HG03025 (cell line): ENCODE data around the gene CACNG7.
"Not testable (repeated sequence)": the region's sequence is repeated elsewhere in the genome, so short reads cannot be mapped to it uniquely, and the experiment has no call there.

Source experiments
- ATAC-seq: cut with Tn5 transposase; IDR thresholded peaks from one replicate; pipeline ENCODE4 v1.9.1; 2021; ENCODE audit warnings: mild to moderate bottlenecking, moderate library complexity; ENCODE audit not compliant: unreplicated experiment, low FRiP score

The CACNG7 gene

GRCh38 chr19:53948611-53949010 is 39.5 kb downstream of the CACNG7 start:
- ATAC-seq = not testable (repeated sequence)

DNA sequence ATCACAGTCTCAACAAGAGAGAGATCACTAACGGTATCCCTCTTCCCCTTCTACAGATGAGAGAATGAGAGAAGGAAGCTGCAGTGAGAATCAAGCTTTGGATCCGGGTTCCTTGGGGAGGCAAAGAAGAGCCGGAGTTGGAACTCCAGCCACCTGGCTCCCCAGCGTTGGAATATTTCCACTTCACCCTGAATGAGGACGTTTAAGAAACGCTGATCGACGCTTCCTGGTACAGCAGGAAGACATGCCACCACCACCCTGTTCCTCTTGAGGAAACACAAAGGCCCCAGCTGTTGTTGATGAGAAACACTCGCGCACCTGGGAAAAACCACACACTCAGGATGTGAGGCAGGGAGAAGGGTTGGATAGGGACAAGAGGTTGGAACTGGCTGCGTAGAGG is 42.4 kb downstream of the CACNG7 start:
- ATAC-seq = no peak

DNA sequence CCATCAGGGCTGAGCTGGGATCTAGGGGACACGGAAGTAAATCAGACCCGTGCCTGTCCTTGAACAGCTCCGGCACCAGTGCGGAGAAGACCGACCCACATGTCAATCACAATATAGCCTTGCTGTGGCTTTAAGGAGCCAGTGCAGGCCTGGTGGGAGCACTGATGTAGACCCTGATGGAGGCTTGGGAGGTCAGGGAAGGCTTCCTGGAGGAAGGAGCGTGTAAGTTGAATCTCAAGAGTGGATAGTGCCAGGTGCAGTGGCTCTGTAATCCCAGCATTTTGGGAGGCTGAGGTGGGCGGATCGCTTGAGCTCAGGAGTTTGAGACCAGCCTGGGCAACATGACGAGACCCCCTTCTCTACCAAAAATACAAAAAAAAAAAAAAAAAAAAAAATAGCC is 42.9 kb downstream of the CACNG7 start:
- ATAC-seq = no peak

GRCh38 chr19:53953383-53953782 is 44.3 kb downstream of the CACNG7 start:
- no peak for ATAC-seq

- ATAC-seq = no peak
These were observed 48.5 kb downstream of the CACNG7 start for GRCh38 chr19:53957448-53958167.

DNA sequence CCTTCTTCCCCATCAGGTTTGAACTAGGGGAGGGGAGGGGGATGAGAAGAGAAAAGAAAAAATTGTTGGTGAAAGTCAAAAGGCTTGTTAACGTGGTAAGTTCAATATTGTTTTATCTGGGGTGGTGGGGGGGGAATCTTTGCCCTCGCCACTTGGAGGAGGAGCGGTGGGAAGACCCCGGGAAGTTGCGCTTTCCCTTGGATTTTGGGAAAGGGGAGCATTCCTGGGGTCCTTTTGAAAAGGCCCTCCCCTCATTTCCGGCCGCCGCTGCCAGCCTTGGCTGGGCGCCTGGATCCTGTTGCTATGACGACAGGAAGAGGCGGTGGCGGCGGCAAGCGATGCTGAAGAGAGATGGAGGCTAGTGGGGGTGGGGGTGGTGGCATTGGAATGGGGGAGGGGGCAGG is 49.1 kb downstream of the CACNG7 start:
- ATAC-seq = no peak

DNA sequence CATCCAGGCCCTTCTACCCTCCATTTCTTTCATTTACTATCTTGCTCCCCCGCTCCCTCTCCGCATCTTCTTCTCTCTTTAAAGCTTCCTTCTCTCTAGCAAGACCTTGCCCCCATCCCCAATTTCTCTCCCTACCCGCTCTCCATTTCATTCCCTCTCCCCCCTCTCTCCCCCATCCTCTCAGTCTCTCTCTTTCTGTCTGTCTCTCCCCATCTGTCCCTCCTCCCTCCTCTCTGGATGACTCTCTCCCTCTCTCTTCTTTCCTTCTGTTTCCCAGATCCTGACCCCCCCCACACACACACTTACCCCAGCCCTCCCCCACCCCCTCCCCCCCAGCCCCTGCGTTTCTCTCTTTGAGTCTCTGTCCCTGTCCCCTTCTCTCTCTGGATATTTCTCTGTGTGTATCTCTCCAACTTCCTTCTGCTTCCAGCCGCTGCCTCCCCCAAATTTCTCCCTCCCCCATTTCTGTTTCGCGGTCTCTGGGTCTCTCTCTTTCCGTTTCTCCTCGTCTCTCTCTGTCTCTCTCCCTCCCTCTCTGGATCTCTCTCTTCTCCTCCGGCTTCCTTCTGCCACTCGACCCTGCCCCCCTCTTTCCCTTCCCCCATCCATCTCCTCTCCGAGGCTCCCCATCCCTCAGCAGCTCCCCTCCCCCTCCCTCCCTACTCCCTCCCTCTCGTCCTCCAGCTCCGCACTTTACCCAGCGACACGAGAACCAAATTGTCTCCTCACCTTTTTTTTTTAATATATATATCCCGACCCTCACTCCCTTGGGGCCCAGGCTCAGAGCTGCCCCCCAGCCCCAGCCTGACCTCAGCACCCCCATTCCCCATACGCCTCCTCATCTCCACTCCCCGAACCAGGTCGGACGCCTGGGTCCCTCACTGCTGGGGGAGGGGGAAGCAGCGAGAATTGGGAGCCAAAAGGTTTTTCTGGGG is 50.0 kb downstream of the CACNG7 start:
- ATAC-seq = no peak

DNA sequence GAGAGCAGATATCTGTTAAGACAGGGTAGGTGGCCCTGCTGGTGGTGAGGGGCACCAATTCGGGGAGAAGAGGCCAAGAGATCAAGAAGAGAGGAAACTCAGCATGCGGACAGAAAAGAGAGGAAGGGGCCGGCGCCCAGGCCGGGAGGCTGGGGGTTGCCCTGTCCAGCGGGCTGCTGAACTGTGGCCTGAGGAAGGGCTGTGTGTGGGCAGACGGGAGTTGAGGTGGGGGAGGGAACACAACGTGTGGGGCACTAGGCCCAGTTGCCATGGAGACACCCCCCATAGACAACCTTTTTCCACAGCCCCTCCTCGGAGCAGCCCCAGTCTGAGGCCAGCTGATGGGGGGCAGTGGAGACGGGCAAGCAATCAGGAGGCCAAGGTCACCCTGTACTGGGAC is 51.1 kb downstream of the CACNG7 start:
- no peak for ATAC-seq

DNA sequence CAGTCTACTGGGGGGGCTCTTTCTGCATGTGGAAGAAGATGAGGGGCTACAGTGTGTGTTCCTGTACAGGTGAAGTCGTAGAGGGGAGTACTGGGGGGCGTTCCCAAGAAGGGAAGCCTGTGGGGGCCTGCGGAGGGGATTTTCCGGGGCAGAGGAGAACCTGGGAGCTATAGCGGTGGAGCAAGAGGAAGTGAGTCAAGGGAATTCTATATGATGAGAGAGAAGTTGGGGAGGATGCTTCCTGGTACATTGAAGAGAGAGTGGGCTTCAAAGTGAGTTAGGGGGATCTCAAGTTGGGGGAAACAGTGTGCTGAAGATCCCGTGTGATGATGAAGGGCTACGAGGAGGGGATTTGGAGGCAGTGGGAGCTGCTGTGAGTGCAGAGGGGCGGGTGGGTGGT is 51.8 kb downstream of the CACNG7 start:
- ATAC-seq = no peak

- ATAC-seq = no peak
These were observed 52.7 kb downstream of the CACNG7 start for GRCh38 chr19:53961523-53962356.

DNA sequence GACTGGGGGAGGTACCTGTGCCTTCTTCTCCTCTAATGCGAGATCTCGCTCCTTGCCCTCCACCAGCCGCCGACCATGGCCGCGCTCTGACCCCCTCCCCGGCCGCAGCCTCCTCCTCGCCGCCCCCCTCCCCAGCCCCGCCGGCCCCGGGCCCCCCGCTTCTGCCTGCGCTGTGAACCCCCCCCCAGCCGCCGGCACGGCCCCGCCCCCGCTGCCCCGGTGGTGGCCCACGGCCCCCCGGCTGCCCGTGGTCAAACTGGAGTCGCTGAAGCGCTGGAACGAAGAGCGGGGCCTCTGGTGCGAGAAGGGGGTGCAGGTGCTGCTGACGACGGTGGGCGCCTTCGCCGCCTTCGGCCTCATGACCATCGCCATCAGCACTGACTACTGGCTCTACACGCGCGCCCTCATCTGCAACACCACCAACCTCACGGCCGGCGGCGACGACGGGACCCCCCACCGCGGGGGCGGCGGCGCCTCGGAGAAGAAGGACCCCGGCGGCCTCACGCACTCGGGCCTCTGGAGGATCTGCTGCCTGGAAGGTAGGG is 53.9 kb downstream of the CACNG7 start, which contains the start of gene CACNG8:
TSS of gene CACNG8 (plus strand) at position 51 of the 545 bp plus-strand sequence.
- no peak for ATAC-seq

GRCh38 chr19:53965091-53965490 is 56.0 kb downstream of the CACNG7 start:
- no peak for ATAC-seq

DNA sequence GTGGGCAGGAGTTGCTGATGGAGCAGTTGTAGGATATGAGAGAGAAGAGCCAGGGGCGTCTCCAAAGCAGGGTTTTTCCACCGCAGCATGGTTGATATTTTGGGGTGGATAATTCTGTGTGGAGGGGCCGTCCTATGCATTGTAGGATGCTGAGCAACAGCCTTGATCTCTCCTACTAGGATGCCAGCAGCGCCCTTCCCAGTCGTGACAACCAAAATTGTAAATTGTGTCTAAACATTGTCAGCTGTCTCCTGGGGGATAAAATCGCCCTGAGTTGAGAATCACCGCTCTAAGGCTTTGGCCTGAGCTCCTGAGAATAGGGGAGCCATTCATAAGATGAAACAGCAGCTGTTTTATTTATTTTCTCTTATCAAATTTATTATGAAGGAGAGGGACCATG is 57.9 kb downstream of the CACNG7 start:
- ATAC-seq = no peak

- no peak for ATAC-seq
These were observed 60.3 kb downstream of the CACNG7 start for GRCh38 chr19:53969366-53969765.

- ATAC-seq = no peak
These were observed 62.6 kb downstream of the CACNG7 start for GRCh38 chr19:53971673-53972072.

GRCh38 chr19:53977429-53977990 is 68.4 kb downstream of the CACNG7 start:
- ATAC-seq = no peak

- ATAC-seq = no peak
These were observed 69.1 kb downstream of the CACNG7 start for GRCh38 chr19:53977991-53978731.

DNA sequence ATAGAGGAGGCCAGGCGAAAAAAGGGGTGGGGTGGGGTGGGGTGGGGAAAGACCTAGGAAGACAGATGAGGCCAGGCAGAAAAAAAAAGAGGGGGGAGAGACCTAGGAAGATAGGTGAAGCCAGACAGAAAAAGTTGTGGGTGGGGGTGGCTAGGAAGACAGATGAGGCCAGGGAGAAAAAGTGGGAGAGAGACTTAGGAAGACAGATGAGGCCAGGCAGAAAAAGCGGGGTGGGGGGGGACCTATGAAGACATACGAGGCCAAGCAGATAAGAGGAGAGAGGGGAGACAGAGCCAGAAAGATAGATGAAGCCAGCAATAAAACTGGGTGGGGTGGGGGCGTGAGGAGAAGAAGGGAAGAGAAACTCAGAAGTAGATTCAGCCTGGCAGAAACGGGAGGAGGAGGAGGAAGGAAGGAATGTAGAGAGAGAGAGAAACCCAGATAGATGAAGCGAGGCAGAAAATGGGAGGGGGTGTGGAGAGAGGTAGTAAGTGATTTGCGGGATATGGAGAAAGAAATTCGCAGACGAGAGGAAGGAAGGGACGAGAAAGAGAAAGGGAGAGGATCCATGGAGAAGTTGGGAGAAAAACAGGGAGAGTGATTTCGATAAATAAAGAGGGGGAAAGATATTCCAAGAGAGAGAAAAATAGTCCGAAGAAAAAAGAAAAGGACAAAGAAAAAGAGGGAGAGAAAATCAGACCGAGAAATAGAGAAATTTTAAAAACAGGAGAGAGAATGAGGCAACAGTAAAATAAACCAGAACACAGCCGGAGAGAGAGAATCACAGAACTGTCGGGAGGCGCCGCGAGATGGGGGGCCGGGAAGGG is 70.1 kb downstream of the CACNG7 start:
- no peak for ATAC-seq
